Measurements from ENCODE around the gene AK6.

The AK6 gene

DNA sequence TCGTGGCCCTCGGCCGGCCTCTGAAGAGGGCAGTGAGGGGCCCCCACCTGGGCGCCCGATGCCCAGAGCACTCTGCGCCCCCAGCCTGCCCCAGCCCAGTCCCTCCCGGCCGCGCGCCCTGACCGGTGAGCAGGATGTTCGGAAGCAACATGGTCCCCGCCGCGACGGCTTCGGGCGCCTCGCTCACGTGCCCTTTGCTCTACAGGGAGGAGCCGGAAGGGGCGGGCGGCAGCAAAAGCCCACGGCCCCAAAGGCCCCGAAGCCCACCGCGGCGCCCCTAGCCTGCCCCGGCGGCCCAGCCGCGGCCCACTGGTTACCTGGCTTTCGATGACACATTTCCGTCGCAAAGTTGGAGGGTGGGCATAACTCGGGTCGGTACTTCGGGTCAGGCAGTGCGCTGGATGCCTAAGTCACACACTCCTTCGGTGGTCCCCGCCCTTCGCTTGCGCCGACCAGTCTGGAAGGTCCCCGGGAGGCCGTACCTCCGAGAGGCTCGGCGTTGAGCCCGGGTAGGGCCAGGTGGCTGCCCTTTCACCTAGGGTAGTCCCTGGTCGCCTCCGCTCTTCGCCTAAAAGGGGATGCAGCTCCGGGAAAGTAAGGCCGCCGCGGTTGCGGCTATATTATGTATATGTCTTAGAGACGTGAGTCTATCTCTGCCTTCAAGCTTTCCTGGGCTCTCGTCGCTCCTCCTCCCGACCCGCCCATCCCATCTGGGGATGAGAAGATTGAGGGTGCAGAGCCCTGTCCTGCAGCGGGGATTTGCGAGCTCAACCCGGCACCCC, at the start of gene AK6, which contains the start of the genes RAD17 and TAF9:
AK6 (minus strand) TSS at position 181 of the 782 bp plus-strand sequence; CDS start at position 151, 30 bp downstream.
RAD17 (plus strand) TSS at position 479 of the 782 bp plus-strand sequence. CDS start 2,391 bp downstream, outside the sequence.
TAF9 (minus strand) TSS at position 181 of the 782 bp plus-strand sequence. CDS start 3,783 bp downstream, outside the sequence.
- peak; percentile 94 for DNase-seq (ENCODE audit: low spot score)
- TF ChIP-seq, protein P1, sequence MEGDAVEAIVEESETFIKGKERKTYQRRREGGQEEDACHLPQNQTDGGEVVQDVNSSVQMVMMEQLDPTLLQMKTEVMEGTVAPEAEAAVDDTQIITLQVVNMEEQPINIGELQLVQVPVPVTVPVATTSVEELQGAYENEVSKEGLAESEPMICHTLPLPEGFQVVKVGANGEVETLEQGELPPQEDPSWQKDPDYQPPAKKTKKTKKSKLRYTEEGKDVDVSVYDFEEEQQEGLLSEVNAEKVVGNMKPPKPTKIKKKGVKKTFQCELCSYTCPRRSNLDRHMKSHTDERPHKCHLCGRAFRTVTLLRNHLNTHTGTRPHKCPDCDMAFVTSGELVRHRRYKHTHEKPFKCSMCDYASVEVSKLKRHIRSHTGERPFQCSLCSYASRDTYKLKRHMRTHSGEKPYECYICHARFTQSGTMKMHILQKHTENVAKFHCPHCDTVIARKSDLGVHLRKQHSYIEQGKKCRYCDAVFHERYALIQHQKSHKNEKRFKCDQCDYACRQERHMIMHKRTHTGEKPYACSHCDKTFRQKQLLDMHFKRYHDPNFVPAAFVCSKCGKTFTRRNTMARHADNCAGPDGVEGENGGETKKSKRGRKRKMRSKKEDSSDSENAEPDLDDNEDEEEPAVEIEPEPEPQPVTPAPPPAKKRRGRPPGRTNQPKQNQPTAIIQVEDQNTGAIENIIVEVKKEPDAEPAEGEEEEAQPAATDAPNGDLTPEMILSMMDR (IDR thresholded peaks at IDR 0.05): no peak
- Histone ChIP-seq H3K27ac (peak within 1 kb of the TSS; percentile 96 to 99), H3K4me3 (peak within 1 kb of the TSS; percentile 99)

DNA sequence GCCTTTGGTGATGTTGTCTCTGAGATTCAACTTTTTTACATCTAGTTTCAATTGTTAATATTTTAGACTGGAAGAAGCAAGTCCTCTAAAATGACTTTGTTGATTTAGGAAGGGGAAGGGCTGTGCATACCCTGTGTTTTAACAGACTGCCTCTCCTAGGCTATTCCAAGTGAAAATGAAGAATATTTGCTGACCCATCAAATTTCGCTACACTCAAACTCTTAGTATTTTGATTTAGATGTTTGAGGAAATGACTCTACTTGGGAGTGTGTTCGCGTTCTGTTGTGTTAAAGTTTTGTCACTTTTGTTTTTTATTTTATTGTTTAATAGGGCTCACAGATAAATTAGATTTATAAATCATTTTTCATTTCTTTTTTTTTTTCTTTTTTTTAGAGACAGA, 49.2 kb upstream of the AK6 start:
- no peak for DNase-seq (ENCODE audit: low spot score)
- TF ChIP-seq, protein P1 (IDR thresholded peaks at IDR 0.05): no peak
- H3K27ac ChIP-seq: no peak overlapping the region

DNA sequence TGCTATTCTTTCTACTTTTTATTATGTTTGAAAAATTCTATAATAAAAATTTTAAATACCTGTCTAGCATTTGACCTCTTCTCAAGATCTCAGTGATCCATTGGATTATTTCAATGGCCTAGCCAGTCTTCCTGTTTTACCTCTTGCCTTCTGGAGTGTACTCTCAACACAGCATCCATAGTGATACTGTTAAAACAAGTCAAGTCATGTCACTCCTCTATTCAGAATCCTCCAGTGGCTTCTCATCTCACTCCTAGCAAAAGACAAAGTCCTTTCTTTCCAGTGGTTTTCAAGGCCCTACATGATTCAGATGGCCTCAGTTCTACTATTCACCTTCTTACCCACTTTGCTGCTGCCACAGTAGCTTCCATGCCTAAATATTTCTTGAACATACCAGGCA, 47.4 kb upstream of the AK6 start:
- TF ChIP-seq, protein P1 (IDR thresholded peaks at IDR 0.05): no peak
- no peak for DNase-seq (ENCODE audit: low spot score)
- no peak overlapping the region for H3K27ac ChIP-seq
- no peak overlapping the region for H3K4me3 ChIP-seq

More for the DNA sequence above, 49.2 kb upstream of the AK6 start:
- H3K4me3 ChIP-seq: no peak overlapping the region

DNA sequence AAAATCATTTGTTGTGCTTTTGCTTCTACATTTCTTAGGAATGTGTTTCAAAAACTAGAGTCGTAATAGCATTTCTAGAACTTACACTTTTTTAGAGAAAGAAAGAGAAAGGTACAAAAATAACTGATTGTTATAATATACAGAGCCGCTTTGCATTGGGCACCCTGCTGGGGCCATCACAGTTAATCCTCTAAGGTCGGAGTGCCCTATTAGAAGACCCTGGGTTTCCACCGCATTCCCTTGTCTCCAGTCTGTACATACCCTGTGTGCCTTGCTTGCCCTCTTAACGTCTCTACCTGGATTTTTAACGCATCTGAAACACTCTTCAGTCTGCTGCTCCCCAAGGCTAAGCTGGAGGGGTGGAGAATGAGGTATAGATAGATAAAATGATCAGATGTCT, 46.9 kb upstream of the AK6 start:
- TF ChIP-seq, protein P1 (IDR thresholded peaks at IDR 0.05): no peak
- no peak overlapping the region for H3K27ac ChIP-seq

DNA sequence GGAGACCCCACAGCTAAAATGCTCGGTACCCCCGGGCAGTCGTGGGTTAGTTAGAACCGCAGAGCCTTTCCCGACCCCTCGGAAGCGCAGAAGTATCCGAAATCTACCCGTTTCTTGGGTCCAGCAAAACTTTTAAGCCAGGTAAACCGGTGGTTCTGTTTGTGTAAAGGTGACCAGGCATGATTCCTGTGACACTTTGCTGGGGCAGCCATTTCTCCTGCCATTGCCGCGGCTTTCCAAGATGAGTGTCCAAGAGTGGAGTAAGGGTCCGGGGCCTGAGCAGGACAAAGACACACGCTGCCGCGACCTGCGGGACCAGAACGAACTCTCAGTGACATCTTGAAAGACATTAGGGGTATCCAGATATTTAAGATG, 46.3 kb upstream of the AK6 start:
- Histone ChIP-seq H3K4me3 (peak overlapping the region; percentile 80), H3K27ac (no peak overlapping the region)
- TF ChIP-seq, protein P1 (IDR thresholded peaks at IDR 0.05): no peak
- no peak for DNase-seq (ENCODE audit: low spot score)

More for the DNA sequence above, 46.9 kb upstream of the AK6 start:
- no peak for DNase-seq (ENCODE audit: low spot score)
- no peak overlapping the region for H3K4me3 ChIP-seq

DNA sequence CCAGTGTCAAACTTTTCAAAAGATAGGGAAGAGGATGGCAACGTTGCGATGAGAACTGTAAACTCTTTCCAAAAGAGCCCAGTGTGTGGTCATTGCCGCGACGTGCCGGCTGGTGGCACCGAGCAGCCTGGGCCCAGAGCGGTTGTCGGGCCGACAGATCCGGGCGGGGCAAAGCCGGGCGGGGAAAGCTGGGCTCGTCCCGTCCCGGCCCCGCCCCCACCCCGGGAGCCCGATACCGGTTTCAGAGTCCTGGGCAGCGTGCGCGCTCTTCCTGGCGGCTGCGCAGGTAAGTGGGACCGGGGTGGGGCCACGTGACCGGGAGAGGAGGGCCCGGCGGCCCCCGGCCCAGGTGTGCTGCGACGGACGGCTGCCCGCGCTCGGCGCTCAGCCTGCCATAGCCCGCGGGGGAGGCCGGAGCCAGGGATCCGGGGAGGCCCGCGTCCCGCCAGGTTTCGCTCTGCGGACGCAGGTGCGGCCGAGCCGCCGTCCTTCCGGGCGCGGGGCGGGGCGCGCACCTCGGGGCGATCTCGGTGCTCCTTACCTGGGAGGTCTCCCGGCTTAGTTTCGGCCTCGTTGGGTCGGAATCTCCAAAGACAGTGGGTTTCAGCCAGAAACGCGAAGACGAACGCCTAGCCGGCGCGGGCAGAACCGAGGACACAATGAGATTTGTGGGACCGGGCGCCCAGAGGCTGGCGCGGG, 45.7 kb upstream of the AK6 start, which contains the start of gene MARVELD2:
MARVELD2 (plus strand) TSS at position 232 of the 699 bp plus-strand sequence. CDS start 4,270 bp downstream, outside the sequence.
- no peak for DNase-seq (ENCODE audit: low spot score)
- Histone ChIP-seq H3K4me3 (peak within 1 kb of the TSS; percentile 80), H3K27ac (no peak within 1 kb of the TSS)
- TF ChIP-seq, protein P1 (IDR thresholded peaks at IDR 0.05): no peak

All from coronary artery (tissue), 2 donors.